ENCODE data around the gene FSD2.

Gene FSD2

GRCh38 chr15:82802497-82802896 is 3.4 kb downstream of the FSD2 start:
- Histone ChIP-seq H3K4me3 (ENCODE audit: low read length) (no peak overlapping the region), H3K27ac (ENCODE audit: low read length) (no peak overlapping the region), H4K20me1 (ENCODE audit: insufficient read depth, low read length) (no peaks in the 10 kb centered on the region), H2AFZ (ENCODE audit: low read depth, low read length) (no peak overlapping the region), H3K9ac (ENCODE audit: low read length) (no peak overlapping the region), H3K79me2 (ENCODE audit: low read length) (no peaks in the 10 kb centered on the region), H3K4me2 (ENCODE audit: low read length) (no peak overlapping the region), H3K27me3 (ENCODE audit: low read depth, low read length) (peaks cover 20% of the 10 kb centered on the region), H3K9me3 (ENCODE audit: insufficient read depth, low read length) (no peaks in the 10 kb centered on the region), H3K4me1 (ENCODE audit: low read length) (peaks cover 23% of the 10 kb centered on the region), H3K36me3 (replicated peaks; ENCODE audit: low read depth, low read length) (no peaks in the 10 kb centered on the region)
- TF ChIP-seq, protein P1, sequence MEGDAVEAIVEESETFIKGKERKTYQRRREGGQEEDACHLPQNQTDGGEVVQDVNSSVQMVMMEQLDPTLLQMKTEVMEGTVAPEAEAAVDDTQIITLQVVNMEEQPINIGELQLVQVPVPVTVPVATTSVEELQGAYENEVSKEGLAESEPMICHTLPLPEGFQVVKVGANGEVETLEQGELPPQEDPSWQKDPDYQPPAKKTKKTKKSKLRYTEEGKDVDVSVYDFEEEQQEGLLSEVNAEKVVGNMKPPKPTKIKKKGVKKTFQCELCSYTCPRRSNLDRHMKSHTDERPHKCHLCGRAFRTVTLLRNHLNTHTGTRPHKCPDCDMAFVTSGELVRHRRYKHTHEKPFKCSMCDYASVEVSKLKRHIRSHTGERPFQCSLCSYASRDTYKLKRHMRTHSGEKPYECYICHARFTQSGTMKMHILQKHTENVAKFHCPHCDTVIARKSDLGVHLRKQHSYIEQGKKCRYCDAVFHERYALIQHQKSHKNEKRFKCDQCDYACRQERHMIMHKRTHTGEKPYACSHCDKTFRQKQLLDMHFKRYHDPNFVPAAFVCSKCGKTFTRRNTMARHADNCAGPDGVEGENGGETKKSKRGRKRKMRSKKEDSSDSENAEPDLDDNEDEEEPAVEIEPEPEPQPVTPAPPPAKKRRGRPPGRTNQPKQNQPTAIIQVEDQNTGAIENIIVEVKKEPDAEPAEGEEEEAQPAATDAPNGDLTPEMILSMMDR (IDR thresholded peaks at IDR 0.05; ENCODE audit: low read depth, low read length), result no peak
- TF ChIP-seq EZH2phosphoT487 (IDR thresholded peaks at IDR 0.05; ENCODE audit: low read depth), result no peak

DNA sequence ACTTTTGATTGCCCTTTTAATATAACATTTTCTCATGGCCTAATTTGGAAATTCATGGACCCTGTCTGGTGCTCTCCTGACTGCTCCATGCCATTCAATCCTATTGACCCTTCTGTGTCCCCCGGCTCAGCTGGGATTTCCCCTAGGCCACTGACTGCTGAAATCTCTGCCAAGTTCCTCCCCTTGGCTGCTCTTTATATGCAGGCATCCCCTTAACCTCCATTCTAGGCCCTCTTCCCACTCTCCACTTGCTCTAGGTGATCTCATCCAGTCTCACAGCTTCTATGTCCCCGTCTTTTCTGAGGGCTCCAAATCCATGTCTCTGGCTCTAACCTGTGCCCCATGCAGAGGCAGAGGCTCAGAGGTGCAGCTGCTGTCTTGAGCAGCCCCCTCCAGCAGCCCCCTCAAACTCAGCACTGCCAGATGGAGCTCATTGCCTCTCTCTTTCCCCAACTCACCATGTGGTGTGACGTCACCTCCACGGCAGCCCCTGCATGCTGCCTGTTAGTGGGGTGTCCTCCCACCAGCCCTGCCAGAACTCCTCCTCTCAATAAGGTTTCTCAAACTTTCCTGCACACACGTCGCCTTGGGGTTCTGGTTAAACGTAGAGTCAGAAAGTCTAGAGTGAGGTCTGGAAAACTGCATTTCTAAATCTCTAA is 6.6 kb downstream of the FSD2 start:
- H3K4me3 ChIP-seq (ENCODE audit: low read length), result no peak overlapping the region
- no peak overlapping the region for H3K27ac ChIP-seq (ENCODE audit: low read length)
- H2AFZ ChIP-seq (ENCODE audit: low read depth, low read length), result no peak overlapping the region; the same call in 1 of the 2 replicates
- H3K9me3 ChIP-seq (ENCODE audit: insufficient read depth, low read length), result no peaks in the 10 kb centered on the region
- no peaks in the 10 kb centered on the region for H3K79me2 ChIP-seq (ENCODE audit: low read length)
- H3K4me2 ChIP-seq (ENCODE audit: low read length), result no peak overlapping the region
- no peak for TF ChIP-seq EZH2phosphoT487 (IDR thresholded peaks at IDR 0.05; ENCODE audit: low read depth)
- TF ChIP-seq, protein P1 (IDR thresholded peaks at IDR 0.05; ENCODE audit: low read depth, low read length), result no peak
- H3K36me3 ChIP-seq (replicated peaks; ENCODE audit: low read depth, low read length), result no peaks in the 10 kb centered on the region
- H4K20me1 ChIP-seq (ENCODE audit: insufficient read depth, low read length), result no peaks in the 10 kb centered on the region
- H3K4me1 ChIP-seq (ENCODE audit: low read length), result peaks cover 6% of the 10 kb centered on the region; the same call in 1 of the 2 replicates
- peaks cover 20% of the 10 kb centered on the region for H3K27me3 ChIP-seq (ENCODE audit: low read depth, low read length)
- no peak overlapping the region for H3K9ac ChIP-seq (ENCODE audit: low read length)

DNA sequence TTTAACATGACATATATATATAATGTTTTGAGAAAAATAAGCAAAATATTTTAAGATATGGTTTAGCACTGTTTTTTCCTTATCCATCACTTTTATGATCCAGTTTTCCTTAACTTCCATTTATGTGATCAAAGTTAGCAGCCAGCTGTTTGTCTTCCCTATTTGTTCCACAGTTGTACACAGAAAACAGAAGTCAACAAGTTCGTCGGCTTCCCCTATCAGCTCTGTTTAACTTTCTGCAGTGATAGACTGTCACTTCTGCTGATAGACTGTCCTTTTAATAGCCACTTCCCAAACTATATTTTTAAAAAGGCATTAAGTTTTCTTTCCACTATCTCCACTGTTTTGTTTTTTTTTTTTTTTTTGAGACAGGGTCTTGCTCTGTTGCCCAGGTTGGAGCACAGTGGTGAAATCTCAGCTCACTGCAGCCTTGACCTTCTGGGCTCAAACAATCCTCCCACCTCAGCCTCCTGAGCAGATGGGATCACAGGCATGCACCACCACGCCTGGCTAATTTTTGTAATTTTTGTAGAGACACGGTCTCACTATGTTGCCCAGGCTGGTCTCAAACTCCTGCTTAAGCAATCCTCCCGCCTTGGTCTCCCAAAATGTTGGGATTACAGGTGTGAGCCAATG is 7.2 kb downstream of the FSD2 start:
- TF ChIP-seq EZH2phosphoT487 (IDR thresholded peaks at IDR 0.05; ENCODE audit: low read depth), result no peak
- Histone ChIP-seq H3K4me1 (ENCODE audit: low read length) (peaks cover 6% of the 10 kb centered on the region; the same call in 1 of the 2 replicates), H3K27ac (ENCODE audit: low read length) (no peak overlapping the region), H3K4me3 (ENCODE audit: low read length) (no peak overlapping the region), H3K27me3 (ENCODE audit: low read depth, low read length) (peaks cover 20% of the 10 kb centered on the region), H3K4me2 (ENCODE audit: low read length) (no peak overlapping the region), H3K79me2 (ENCODE audit: low read length) (no peaks in the 10 kb centered on the region), H3K9me3 (ENCODE audit: insufficient read depth, low read length) (no peaks in the 10 kb centered on the region), H4K20me1 (ENCODE audit: insufficient read depth, low read length) (no peaks in the 10 kb centered on the region), H3K36me3 (replicated peaks; ENCODE audit: low read depth, low read length) (no peaks in the 10 kb centered on the region), H2AFZ (ENCODE audit: low read depth, low read length) (no peak overlapping the region), H3K9ac (ENCODE audit: low read length) (no peak overlapping the region)

DNA sequence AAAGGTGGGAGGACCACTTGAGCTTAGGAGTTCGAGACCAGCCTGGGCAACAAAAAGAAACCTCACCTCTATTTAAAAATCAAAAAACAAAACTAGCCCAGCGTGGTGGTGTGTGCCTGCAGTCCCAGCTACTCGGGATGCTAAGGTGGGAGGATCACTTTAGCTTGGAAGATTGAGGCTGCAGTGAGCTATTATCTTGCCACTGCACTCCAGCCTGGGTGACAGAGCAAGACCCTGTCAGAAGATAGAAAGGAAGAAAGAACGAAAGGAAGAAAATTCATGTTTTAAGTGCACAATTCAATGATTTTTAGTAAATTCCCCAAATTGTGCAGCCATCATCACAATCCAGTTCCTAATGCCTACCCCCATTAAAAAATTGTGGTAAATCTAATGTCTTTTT is 7.8 kb downstream of the FSD2 start:
- Histone ChIP-seq H3K79me2 (ENCODE audit: low read length) (no peaks in the 10 kb centered on the region), H3K27ac (ENCODE audit: low read length) (no peak overlapping the region), H3K27me3 (ENCODE audit: low read depth, low read length) (peaks cover 20% of the 10 kb centered on the region), H3K4me3 (ENCODE audit: low read length) (no peak overlapping the region), H3K4me1 (ENCODE audit: low read length) (peaks cover 6% of the 10 kb centered on the region; the same call in 1 of the 2 replicates), H2AFZ (ENCODE audit: low read depth, low read length) (no peak overlapping the region), H3K36me3 (replicated peaks; ENCODE audit: low read depth, low read length) (no peaks in the 10 kb centered on the region), H4K20me1 (ENCODE audit: insufficient read depth, low read length) (no peaks in the 10 kb centered on the region), H3K9me3 (ENCODE audit: insufficient read depth, low read length) (no peaks in the 10 kb centered on the region), H3K4me2 (ENCODE audit: low read length) (no peak overlapping the region), H3K9ac (ENCODE audit: low read length) (no peak overlapping the region)
- TF ChIP-seq, protein P1 (IDR thresholded peaks at IDR 0.05; ENCODE audit: low read depth, low read length), result no peak
- no peak for TF ChIP-seq EZH2phosphoT487 (IDR thresholded peaks at IDR 0.05; ENCODE audit: low read depth)
